GM18520 (cell line): ENCODE measurements around the gene IMMP2L.

Source experiments
- ATAC-seq: cut with Tn5 transposase; IDR thresholded peaks from one replicate; pipeline ENCODE4 v1.9.1; 2021; ENCODE audit not compliant: unreplicated experiment

IMMP2L gene

DNA sequence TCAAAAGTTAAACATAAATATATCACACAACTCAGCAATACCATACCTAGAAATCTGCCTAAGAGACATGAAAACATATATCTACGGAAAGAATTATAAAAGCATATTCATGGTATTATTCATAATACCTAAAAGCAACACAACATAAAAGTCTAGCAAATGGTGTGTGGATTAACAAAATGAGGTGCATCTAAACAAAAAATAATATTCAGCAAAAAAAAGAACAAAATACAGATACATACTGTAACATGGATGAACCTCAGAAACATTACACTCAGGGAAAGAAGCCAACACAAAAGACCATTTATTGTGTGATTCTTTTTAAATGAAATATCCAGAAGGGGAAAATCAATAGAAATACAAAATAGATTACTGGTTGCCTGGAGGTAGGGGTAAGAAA is 155.0 kb downstream of the IMMP2L start:
- ATAC-seq: no peak

DNA sequence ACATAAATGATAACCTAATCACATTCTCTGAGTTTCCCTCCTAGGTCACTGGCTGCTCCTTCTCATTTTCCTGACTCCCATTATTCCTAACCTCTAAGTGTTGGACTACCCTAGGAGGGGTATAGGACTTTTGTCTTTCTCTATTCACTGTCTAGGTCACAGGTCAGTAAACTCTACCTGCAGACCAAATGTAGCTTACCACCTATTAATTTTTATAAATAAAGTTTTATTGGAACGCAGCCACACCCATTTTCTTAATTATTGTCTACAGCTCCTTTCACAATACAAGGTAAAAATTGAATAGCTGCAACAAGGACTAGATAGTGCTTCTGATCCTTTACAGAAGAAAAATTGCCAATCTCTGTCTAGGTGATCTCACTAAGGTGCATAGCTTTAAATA is 156.7 kb downstream of the IMMP2L start:
- ATAC-seq: no peak

DNA sequence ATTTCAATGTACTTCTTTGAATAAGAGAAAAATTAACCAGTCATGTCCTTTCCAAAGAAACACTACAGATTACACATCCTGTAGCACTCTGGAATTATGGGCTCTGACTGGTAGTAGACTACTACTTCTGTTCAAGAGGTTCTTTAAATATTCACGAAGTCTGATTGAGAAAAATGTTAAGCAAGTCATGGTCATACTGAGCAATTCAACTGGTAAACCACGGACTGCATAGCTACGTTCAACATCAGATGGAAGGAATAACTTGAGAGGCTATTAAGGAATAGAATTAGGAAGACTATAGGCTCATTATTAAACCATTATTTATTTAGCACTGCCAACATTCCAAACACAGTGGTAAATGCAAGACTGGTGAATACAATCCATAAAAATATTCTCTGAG is 160.8 kb downstream of the IMMP2L start:
- ATAC-seq: no peak

DNA sequence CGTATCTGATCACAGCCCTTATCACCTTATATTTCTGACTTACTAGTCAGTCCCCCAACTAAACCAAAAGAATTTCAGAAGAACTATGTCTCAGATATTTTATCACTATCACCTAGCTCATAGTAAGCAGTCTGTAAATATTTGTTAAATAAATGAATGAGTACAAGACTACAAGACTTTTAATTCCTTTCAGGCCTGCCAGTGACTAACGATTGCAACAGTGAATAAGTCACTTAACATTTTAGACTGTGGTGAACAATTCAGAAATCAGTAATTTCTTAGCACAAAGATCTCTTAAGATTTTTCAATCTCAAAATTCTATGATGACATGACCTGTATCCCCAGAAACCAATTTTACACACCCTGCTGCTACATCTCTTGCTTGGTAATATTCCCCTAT is 162.2 kb downstream of the IMMP2L start:
- no peak for ATAC-seq

DNA sequence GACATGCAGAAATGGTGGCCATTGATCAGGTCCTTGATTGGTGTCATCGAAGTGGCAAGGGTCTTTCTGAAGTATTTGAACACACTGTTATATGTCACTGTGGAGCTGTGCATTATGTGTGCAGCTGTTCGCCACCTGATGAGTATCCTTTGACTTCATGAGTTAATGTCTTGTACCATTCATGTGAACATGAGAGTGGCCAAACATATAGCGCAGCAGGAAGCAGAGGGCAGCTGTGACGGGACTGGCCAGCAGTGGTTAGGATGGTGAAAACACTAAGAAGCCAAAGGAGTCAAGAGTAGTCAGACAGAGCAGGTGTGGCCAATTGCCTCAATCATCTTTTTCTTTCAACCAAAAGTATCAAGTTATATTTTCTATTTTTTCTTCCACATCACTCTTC is 167.4 kb downstream of the IMMP2L start:
- no peak for ATAC-seq

DNA sequence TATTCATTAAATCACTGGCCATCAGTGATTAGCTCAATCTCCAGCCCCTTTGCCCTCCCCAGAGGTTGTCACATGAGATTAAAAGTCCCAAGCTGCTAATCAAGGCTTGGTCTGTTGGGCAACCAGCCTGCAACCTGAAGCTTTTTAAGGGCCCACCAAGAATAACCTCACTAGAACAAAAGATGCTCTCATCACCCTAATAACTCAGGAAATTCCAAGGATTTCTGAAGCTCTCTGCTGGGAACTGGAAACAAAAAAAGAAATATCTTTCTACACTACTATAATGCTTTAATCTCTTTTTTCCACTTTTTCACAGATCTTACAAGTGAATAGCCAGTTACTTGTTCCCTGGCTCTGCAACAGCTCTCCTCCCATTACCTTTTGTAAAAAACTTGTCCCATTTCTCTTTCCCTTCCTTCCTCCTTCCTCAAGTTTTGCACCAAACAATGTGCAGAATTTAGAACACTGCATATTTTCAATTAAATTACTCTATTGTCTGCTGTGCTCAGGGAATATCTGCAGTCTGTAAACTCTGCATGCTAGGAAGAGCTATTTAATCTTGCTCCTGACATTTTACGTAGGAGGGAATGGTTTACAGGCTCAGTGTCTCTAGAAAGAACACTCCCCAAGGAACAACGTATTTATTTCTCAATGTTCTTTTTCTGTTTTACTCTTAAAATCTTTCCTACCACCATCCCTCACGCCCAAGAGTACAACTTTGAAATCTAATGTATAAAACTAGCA is 169.1 kb downstream of the IMMP2L start:
- no peak for ATAC-seq

DNA sequence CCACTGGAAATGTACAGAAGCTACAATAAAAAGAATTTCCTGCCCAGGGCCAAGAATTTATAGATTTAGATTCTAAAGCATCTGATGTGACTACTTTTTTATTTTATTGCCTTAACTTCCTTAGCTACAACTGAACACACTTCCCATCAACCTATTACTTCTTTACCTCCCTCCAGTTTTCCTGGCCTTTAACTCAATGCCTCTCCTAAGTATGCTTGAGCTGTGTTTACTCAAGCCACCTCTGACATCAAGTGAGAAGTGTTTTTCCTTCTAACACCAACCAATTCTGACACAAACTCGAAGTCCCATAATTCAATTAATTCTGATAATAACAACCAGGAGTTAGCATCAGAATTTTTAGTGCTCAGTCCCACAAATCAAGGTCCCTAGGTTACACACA is 170.0 kb downstream of the IMMP2L start:
- ATAC-seq: no peak

DNA sequence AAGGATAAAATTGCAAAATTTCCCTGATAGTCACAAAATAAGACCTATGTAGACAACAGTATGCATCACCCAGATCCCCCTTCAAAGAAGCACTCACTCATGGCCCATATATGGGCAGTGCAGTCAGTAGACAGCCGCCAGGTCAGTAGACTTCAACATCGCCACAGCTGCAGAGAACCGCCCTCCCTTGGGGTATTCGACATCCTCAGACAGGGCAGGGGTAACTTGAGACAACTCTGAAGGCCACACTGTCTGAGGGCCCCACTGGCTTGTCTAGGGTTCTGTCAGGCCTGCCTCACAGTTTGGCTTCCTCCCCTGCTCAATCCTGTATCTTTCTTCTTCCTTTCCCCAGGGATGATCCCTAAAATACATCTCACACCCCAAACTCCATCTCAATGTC is 172.3 kb downstream of the IMMP2L start:
- ATAC-seq: no peak

DNA sequence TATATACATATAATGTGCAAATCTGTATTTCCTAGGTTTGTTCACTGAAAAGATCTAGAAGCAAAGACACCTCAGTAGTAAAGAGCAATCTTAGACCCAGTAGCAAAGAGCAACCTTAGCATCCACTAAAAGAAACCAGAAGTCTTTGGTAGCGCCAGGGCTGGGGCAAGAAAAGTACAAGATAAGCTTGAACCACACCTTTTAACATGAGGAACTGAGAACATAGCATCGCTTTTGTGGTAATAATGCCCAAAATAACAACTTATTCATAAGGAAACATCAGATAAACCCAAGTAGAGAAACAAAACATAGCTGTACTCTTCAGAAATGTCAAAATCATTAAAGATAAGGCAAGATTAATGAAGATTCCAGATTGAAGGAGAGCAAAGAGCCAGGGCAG is 173.4 kb downstream of the IMMP2L start:
- ATAC-seq: peak; percentile 45

DNA sequence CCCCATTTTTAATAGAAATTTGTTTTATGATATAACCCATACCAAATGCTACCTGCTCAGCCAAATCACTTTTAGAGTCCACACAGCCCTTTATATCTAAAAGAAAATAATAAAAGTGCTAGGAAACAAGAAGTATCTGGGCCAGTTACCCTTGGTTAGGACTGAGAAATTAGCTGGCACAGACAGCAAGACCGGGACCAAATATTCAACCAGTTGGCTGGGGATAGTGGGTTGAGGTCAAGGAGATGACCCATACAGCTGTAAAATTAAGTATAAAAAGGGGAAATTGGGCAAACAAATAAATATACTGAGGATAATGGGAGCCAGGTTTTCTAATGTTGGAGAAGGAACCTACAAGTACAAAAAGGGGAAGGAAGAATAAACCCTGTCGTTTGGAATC is 174.3 kb downstream of the IMMP2L start:
- no peak for ATAC-seq

DNA sequence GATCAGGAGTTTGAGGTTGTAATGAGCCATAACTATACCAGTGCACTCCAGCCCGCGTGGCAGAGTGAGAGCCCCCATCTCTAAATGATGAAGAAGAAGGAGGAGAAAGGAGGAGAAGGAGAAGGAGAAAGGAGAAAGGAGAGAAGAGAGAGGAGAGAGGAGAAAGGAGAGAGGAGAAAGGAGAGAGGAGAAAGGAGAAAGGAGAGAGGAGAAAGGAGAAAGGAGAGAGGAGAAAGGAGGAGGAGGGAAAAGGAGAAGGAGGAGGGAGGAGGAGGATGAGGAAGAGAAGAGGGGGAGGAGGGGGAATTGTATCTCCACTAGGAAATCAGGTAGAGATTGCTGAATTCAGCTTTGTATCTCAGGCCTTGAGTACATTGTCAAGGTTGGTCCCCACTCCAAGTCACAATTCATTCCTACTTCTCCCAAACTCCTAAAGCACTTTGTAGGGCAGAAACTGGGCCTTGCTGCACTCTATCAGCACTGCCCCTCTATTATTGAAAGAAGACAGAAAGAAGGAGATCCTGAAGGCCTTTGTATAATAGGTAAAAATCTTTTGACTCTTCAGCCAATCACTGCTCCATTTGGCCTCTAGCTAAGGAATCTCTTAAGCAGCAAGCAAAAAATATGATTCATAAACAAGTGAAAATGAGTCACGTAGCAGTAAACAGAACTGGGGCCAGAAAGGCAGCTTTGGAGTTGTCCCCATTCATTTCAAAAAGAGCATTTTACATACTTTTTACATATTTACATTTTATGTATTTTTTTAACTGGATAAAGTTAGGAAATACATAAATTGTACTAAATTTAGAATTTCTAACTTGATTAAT is 178.0 kb downstream of the IMMP2L start:
- ATAC-seq: no peak

DNA sequence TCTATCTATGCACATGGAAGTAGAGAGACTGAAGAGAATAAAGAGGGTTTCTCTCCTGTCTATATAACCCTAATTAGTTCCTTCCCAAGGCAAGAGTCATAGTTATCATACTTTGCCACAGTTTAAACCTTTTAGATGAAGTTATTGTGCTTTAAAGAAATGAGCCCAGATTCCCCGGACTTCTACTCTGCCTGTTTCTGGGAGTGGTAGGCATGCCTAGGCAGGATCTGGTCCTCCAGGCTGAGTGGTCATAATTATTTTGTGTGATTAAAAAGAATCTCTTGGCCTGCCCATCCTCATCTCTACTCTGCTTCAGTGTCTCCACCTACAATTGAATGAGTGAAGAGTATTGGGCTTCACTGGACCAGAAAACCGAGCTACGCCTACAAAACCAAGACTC is 179.2 kb downstream of the IMMP2L start:
- no peak for ATAC-seq

DNA sequence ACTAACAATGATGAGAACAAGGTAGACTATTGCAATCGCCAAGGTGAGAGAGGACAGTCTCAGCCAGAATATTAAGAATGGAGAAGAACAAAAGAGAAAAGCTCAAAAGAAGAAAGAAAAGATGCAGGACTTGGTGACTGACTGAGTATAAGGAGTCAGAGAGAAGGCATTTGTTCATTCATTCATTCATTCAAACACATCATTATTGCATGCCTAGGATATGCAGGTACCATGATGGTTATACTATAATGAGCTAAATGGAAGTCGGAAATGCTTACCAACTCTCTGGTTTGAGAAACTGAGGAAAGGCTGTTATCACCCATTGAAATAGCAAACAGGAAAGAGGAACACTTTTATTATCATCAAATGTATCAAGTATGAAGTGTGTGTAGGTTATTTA is 180.7 kb downstream of the IMMP2L start:
- no peak for ATAC-seq

DNA sequence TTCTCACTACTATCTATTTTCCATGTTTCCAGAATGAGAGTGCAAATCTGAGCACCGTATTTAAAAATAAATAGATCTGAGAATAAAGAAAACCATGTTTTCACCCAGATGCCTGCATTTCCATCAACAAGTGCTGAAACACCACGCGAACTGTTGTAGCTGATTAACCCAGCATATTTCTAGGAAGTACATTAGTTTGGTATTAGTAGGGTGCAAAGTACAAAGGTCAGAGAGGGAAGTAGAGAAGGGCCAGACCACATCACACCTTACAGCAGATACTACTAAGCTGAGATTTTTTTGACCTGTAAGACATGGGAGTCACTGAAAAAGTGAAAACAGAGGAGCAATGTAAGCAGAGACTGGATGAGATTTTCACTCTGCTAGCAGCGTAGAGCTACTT is 181.3 kb downstream of the IMMP2L start:
- no peak for ATAC-seq

DNA sequence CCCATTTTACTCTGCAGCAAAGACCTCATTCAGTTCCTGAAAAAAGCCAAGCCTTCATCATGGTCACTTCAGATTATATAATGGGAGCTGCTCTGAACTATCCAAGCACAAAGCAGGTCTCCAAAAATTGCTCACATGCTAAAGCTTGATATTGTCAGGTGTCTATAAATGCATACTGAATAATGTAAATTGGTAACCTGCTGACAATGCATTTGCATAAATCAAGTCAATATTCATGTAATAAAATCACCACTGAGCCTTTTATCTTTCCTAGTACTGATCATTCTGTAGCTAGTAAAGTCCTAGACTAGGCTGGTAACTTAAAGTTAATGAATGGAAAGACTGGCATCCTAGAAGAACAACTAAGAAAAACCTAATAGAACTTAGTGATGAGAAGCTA is 188.3 kb downstream of the IMMP2L start:
- no peak for ATAC-seq

DNA sequence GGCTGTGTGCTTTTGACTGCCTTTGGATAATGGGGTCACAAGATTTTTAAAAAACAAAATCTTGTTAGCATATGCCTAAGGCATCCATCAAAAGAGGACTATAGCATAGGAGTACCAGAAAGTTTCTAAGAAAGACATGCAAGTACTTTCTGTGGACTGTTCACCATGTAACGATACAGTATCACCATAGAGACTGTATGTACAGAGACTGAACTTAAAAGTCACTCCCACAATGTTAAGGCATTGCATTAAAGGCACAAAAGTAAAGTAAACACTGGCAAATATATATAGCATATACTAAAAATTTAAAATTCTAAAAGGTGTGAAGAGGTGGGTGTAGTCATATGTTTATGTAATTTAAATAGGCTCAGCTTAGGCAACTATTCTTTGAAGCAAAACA is 190.9 kb downstream of the IMMP2L start:
- no peak for ATAC-seq

DNA sequence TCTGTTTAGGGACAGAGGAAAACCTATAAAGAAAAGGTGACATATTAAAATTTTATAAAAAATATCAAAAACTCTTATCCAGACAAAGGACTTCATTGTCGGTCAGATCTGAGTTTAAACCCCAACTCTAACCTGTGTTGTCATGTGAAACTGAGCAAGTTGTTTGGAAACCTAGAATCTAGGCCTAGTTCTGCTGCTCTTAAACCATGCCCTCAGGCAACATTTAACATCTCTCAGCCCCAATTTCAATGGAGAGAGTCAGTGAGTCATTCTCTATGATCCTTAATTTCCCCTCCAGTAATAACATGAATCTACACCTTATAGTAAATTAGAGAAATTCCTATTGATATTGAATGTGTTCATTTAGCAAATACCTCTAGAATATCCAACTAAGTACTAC is 192.3 kb downstream of the IMMP2L start:
- no peak for ATAC-seq

DNA sequence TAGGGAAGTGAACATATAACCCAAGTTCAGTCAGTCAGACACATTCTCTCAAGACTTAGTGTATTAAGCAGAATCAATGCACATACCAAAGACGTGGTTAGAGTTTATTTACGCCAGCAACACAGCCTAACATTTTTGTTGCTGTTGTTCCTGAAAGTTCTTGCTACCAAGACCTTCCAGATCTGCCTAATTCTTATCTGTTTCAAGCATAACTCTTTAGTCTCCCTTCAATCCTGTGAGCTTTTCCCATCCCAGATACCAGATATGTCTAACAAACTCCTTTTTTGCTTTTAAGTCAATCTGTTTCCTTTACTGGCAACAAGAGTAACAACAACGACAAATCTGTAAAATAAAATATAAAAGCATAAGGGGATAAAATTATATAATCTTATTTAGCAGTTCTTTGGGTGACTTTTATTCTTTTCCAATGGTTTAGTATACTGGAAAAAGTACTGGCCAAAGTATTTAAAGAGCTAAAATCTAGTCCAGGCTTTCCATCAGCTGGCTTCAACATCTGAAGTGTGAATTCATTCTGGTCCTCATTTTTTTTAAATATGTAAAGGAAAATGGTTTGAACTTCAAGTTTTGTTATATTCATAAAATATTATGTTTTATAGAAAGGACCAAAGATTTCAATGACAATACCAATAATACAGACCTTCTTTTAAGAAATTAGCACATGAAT is 193.8 kb downstream of the IMMP2L start:
- no peak for ATAC-seq

DNA sequence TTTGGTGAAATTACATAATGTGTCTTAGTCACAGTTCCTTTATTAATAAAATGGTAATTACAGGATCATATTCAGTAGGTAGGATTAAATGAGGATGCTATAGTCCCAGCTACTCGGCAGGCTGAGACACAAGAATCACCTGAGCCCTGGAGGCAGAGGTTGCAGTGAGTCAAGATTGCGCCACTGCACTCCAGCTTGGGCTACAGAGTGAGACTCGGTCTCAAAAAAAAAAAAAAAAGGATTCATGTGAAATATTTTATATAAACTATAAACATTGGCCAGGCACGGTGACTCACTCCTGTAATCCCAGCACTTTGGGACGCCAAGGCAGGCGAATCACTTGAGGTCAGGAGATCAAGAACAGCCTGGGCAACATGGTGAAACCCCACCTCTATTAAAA is 197.9 kb downstream of the IMMP2L start:
- no peak for ATAC-seq

DNA sequence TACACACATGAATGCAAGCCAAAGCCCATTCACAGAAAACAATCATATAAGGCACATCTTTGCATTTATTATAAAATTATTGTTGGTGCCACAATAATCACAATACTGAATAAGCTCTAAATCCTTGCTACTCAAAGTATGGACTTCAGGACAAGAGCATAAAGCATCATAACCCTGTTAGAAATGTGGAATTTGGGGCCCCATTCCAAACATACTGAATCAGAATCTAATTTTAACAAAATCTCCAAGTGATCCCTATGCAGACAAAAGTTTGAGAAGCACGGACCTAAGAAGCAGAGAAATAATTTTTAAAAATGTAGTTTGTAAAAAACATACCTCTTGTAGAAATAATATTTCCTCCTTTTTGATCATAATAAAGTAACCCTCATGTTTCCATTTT is 199.2 kb downstream of the IMMP2L start:
- no peak for ATAC-seq

DNA sequence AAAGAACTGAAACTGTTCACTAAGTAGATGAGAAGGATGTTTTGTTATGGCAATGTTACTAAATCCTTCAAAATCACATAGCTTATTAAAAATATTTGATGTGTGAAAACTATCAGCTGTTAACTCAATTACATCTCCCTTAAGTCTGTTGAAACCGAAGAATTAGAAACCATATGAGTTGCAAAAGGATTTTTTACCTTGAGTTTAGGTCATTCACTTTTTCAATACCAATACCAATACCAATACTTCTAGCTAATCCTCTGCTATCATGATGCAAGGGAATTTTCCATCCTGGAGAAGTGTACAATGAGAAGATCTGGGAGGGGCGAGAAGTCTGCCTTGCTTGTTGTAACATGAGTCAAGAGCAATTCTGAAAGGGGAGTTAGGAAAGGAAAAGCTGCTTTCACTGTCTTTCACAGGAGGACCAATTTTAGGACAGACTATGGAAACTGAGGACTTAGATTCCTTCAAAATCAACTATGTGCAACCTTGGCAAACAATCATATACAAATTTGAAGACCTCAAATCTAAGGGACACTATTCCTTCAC is 199.7 kb downstream of the IMMP2L start:
- no peak for ATAC-seq

DNA sequence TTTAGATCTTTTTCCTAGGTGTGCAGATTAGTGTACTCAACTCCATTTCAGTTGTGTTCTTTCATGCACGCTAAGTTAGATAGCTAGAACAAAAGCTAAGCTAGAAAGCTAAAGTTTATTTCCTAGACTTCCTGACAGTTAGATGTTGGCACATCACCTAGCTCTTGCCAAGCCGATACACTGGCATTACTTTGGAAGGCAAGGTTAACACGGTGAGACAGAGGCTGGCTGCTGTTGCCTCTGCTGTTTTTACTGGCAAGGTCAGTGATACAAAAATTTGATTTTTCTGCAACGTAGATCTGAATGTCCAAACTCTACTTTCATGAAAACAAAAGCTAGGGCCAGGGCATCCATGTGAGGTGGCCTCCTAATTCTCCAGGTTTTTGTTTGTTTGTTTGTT is 203.4 kb downstream of the IMMP2L start:
- ATAC-seq: no peak
